Activated CD4-positive, alpha-beta memory T cell treated with anti-CD3 and anti-CD28 coated beads for 36 hours (primary cell): ENCODE results near the gene CLIC4. TPM values are rescaled to one million over a fixed set of nuclear protein-coding genes. Genes with fewer than 3 reads are reported as not detected.

ENCODE experiments used
- CTCF ChIA-PET: fragments of 350-600 bp; sonication (Branson Sonifier 250); formaldehyde crosslinking; loops from one replicate; lab custom pipeline; 2021; ENCODE audit warnings: antibody characterized with exemption, inconsistent platforms; lab: Charles Lee
- POLR2A ChIA-PET: fragments of 350-600 bp; sonication (Branson Sonifier 250); formaldehyde crosslinking; loops from one replicate; lab custom pipeline; 2021; ENCODE audit warnings: antibody characterized with exemption; lab: Charles Lee
- DNase-seq: peaks from one replicate; pipeline ENCODE4 v3.0.0-alpha.2; 2020
- H3K27ac Mint-ChIP-seq: one replicate; pipeline ENCODE4 v1.8.0; 2021; ENCODE audit warnings: mixed read lengths
- H3K27me3 Mint-ChIP-seq: one replicate; pipeline ENCODE4 v1.8.0; 2021; ENCODE audit warnings: mixed read lengths
- H3K36me3 Mint-ChIP-seq: one replicate; pipeline ENCODE4 v1.8.0; 2021; ENCODE audit warnings: mixed read lengths
- H3K4me1 Mint-ChIP-seq: one replicate; pipeline ENCODE4 v1.8.0; 2021; ENCODE audit warnings: low read depth, mixed read lengths
- H3K4me3 Mint-ChIP-seq: one replicate; pipeline ENCODE4 v1.8.0; 2021; ENCODE audit warnings: mild to moderate bottlenecking, mixed read lengths
- H3K9me3 Mint-ChIP-seq: one replicate; pipeline ENCODE4 v1.8.0; 2021; ENCODE audit warnings: mixed read lengths
- intact Hi-C: fragments of 100-400 bp; cut with micrococcal nuclease; formaldehyde crosslinking; loops from one replicate; pipeline ENCODE4 v1.15.1; 2023
- total RNA-seq, 2 experiments: library from RNA; stranded (reverse); gene quantifications; one replicate each; pipeline ENCODE4 v1.2.3, GENCODE V29; 2021

Gene CLIC4
- total RNA-seq, 2 experiments from 2014 or later, result 25.5 to 26.3 TPM

- no peaks in the 10 kb centered on the region for H3K36me3 Mint-ChIP-seq
- POLR2A ChIA-PET, result interaction anchor here (1.0 kb wide), 1 partner anchor 30 kb away, joined by 3 read pairs; no protein-coding TSS in a partner anchor
- peaks cover 4% of the 10 kb centered on the region for H3K27me3 Mint-ChIP-seq
- H3K4me1 Mint-ChIP-seq, result peaks cover 6% of the 10 kb centered on the region
- H3K9me3 Mint-ChIP-seq, result no peaks in the 10 kb centered on the region
- DNase-seq, result peak; percentile 4
- H3K27ac Mint-ChIP-seq, result no peak overlapping the region
- intact Hi-C loops, result no loop called here
- CTCF ChIA-PET, result interaction anchor here (0.8 kb wide), 1 partner anchor 20 kb away, joined by 3 read pairs; no protein-coding TSS in a partner anchor
- H3K4me3 Mint-ChIP-seq, result no peak overlapping the region
These were observed 123.0 kb downstream of the CLIC4 start for GRCh38 chr1:24868016-24868875.

GRCh38 chr1:24870551-24871195 lies 125.4 kb downstream of the CLIC4 start:
- DNase-seq, result peak; percentile 22
- no peak overlapping the region for H3K27ac Mint-ChIP-seq
- H3K9me3 Mint-ChIP-seq, result no peaks in the 10 kb centered on the region
- no peak overlapping the region for H3K4me3 Mint-ChIP-seq
- ChIA-PET POLR2A (no interaction called here), CTCF (interaction anchor here (1.8 kb wide), 1 partner anchor 230 kb away, joined by 3 read pairs; no protein-coding TSS in a partner anchor)
- intact Hi-C loops, result no loop called here
- H3K4me1 Mint-ChIP-seq, result peaks cover 6% of the 10 kb centered on the region
- no peaks in the 10 kb centered on the region for H3K36me3 Mint-ChIP-seq
- peaks cover 4% of the 10 kb centered on the region for H3K27me3 Mint-ChIP-seq

- CTCF ChIA-PET, result interaction anchor here (1.8 kb wide), 1 partner anchor 230 kb away, joined by 3 read pairs; no protein-coding TSS in a partner anchor
These were observed 126.2 kb downstream of the CLIC4 start for GRCh38 chr1:24871306-24871901.

GRCh38 chr1:24872061-24872850 lies 127.0 kb downstream of the CLIC4 start:
- Mint-ChIP-seq H3K27ac (no peak overlapping the region), H3K36me3 (no peaks in the 10 kb centered on the region), H3K9me3 (no peaks in the 10 kb centered on the region), H3K4me1 (peaks cover 6% of the 10 kb centered on the region), H3K4me3 (no peak overlapping the region), H3K27me3 (peaks cover 2% of the 10 kb centered on the region)
- POLR2A ChIA-PET, result no interaction called here
- CTCF ChIA-PET, result interaction anchor here (0.9 to 1.8 kb wide), 3 partner anchors 8 to 229 kb away, joined by 3 read pairs; no protein-coding TSS in a partner anchor
- DNase-seq, result peak; percentile 3
- intact Hi-C loops, result no loop called here

More at GRCh38 chr1:24871306-24871901, 126.2 kb downstream of the CLIC4 start:
- Mint-ChIP-seq H3K27ac (no peak overlapping the region), H3K36me3 (no peaks in the 10 kb centered on the region), H3K4me3 (no peak overlapping the region), H3K9me3 (no peaks in the 10 kb centered on the region), H3K4me1 (peaks cover 6% of the 10 kb centered on the region), H3K27me3 (peaks cover 4% of the 10 kb centered on the region)
- intact Hi-C loops, result no loop called here
- POLR2A ChIA-PET, result no interaction called here
- peak; percentile 7 for DNase-seq

GRCh38 chr1:24873148-24873547 lies 127.9 kb downstream of the CLIC4 start:
- H3K36me3 Mint-ChIP-seq, result no peaks in the 10 kb centered on the region
- no peaks in the 10 kb centered on the region for H3K27me3 Mint-ChIP-seq
- POLR2A ChIA-PET, result no interaction called here
- intact Hi-C loops, result no loop called here
- H3K9me3 Mint-ChIP-seq, result no peaks in the 10 kb centered on the region
- H3K4me1 Mint-ChIP-seq, result peaks cover 6% of the 10 kb centered on the region
- CTCF ChIA-PET, result interaction anchor here (1.5 kb wide), 1 partner anchor 25 kb away, joined by 3 read pairs; no protein-coding TSS in a partner anchor
- no peak overlapping the region for H3K27ac Mint-ChIP-seq
- H3K4me3 Mint-ChIP-seq, result no peak overlapping the region
- no peak for DNase-seq

- no peak for DNase-seq
- POLR2A ChIA-PET, result no interaction called here
- Mint-ChIP-seq H3K36me3 (no peaks in the 10 kb centered on the region), H3K4me1 (peaks cover 6% of the 10 kb centered on the region), H3K27me3 (no peaks in the 10 kb centered on the region), H3K4me3 (no peak overlapping the region), H3K9me3 (no peaks in the 10 kb centered on the region), H3K27ac (no peak overlapping the region)
- intact Hi-C loops, result no loop called here
- CTCF ChIA-PET, result interaction anchor here (0.8 kb wide), 1 partner anchor 228 kb away, joined by 3 read pairs; no protein-coding TSS in a partner anchor
These were observed 128.8 kb downstream of the CLIC4 start for GRCh38 chr1:24874056-24874455.

- DNase-seq, result peak; percentile 1
These were observed 129.5 kb downstream of the CLIC4 start for GRCh38 chr1:24874611-24875234.

GRCh38 chr1:24875257-24875656 lies 130.0 kb downstream of the CLIC4 start:
- CTCF ChIA-PET, result no interaction called here
- intact Hi-C loops, result no loop called here
- no peaks in the 10 kb centered on the region for H3K9me3 Mint-ChIP-seq
- no peaks in the 10 kb centered on the region for H3K27me3 Mint-ChIP-seq
- H3K36me3 Mint-ChIP-seq, result no peaks in the 10 kb centered on the region
- no peak overlapping the region for H3K4me3 Mint-ChIP-seq
- peak; percentile 5 for DNase-seq
- POLR2A ChIA-PET, result no interaction called here
- peaks cover 6% of the 10 kb centered on the region for H3K4me1 Mint-ChIP-seq
- H3K27ac Mint-ChIP-seq, result no peak overlapping the region

More at GRCh38 chr1:24874611-24875234, 129.5 kb downstream of the CLIC4 start:
- Mint-ChIP-seq H3K36me3 (no peaks in the 10 kb centered on the region), H3K27me3 (no peaks in the 10 kb centered on the region), H3K4me1 (peaks cover 6% of the 10 kb centered on the region), H3K4me3 (no peak overlapping the region), H3K9me3 (no peaks in the 10 kb centered on the region), H3K27ac (no peak overlapping the region)
- intact Hi-C loops, result no loop called here
- ChIA-PET POLR2A (no interaction called here), CTCF (interaction anchor here (0.8 kb wide), 1 partner anchor 227 kb away, joined by 3 read pairs; no protein-coding TSS in a partner anchor)

- POLR2A ChIA-PET, result no interaction called here
- Mint-ChIP-seq H3K36me3 (no peaks in the 10 kb centered on the region), H3K27me3 (no peaks in the 10 kb centered on the region), H3K4me3 (no peak overlapping the region), H3K27ac (no peak overlapping the region), H3K9me3 (no peaks in the 10 kb centered on the region), H3K4me1 (peaks cover 2% of the 10 kb centered on the region)
- CTCF ChIA-PET, result no interaction called here
- peak; percentile 4 for DNase-seq
- intact Hi-C loops, result no loop called here
These were observed 130.8 kb downstream of the CLIC4 start for GRCh38 chr1:24875991-24876506.

GRCh38 chr1:24878045-24878444 lies 132.8 kb downstream of the CLIC4 start:
- Mint-ChIP-seq H3K27ac (no peak overlapping the region), H3K36me3 (no peaks in the 10 kb centered on the region), H3K27me3 (no peaks in the 10 kb centered on the region), H3K4me3 (no peak overlapping the region), H3K4me1 (no peaks in the 10 kb centered on the region), H3K9me3 (peaks cover 1% of the 10 kb centered on the region)
- peak; percentile 7 for DNase-seq
- CTCF ChIA-PET, result interaction anchor here (0.8 kb wide), 1 partner anchor 18 kb away, joined by 3 read pairs; no protein-coding TSS in a partner anchor
- intact Hi-C loops, result no loop called here
- POLR2A ChIA-PET, result no interaction called here
